Measurements from ENCODE around the gene NDRG3. TPM values are rescaled to one million over a fixed set of nuclear protein-coding genes. Genes with fewer than 3 reads are reported as not detected.

NDRG3 gene
- total RNA-seq, 1 experiment from 2014 or later: 23.6 TPM

- H3K9me3 Mint-ChIP-seq: no peaks in the 10 kb centered on the region
- Histone ChIP-seq H3K9me3 (ENCODE audit: control insufficient read depth, low read depth, low read length) (no peaks in the 10 kb centered on the region), H2BK12ac (ENCODE audit: insufficient read length, low read depth, low read length) (no peak overlapping the region), H3K4ac (ENCODE audit: low read depth, low read length) (no peak overlapping the region), H2BK120ac (ENCODE audit: low read depth, low read length, poor library complexity, severe bottlenecking) (no peak overlapping the region), H3K27ac (ENCODE audit: insufficient read length, low read depth, low read length) (no peak overlapping the region), H3T11ph (ENCODE audit: low read length) (no peak overlapping the region), H2AFZ (ENCODE audit: low read length) (no peak overlapping the region), H3K56ac (ENCODE audit: insufficient read length, low read depth, low read length) (no peak overlapping the region), H4K20me1 (ENCODE audit: control insufficient read depth, insufficient read depth, insufficient read length) (no peaks in the 10 kb centered on the region), H3K27me3 (ENCODE audit: insufficient read depth, low read length) (no peaks in the 10 kb centered on the region), H3K9ac (ENCODE audit: extremely low read depth, insufficient read length, low read length) (no peak overlapping the region), H4K91ac (ENCODE audit: insufficient read length, low read depth, low read length) (no peak overlapping the region), H3K4me2 (ENCODE audit: insufficient read depth, insufficient read length, low read length) (no peak overlapping the region), H3K79me2 (ENCODE audit: insufficient read depth, low read length) (no peaks in the 10 kb centered on the region), H3K79me1 (ENCODE audit: insufficient read depth, low read depth, low read length, poor library complexity, severe bottlenecking) (no peaks in the 10 kb centered on the region), H3K14ac (ENCODE audit: insufficient read depth, low read length) (no peak overlapping the region), H3K4me1 (ENCODE audit: insufficient read depth, low read length) (peaks cover 8% of the 10 kb centered on the region; the same call in 1 of the 2 replicates), H2BK20ac (ENCODE audit: low read depth, low read length, poor library complexity, severe bottlenecking) (no peak overlapping the region), H2AK5ac (ENCODE audit: insufficient read length, low read length) (no peak overlapping the region), H3K23ac (ENCODE audit: insufficient read length, low read depth, low read length) (no peak overlapping the region), H4K5ac (ENCODE audit: insufficient read length, low read depth, low read length) (no peak overlapping the region), H2BK5ac (ENCODE audit: insufficient read length, low read length) (no peak overlapping the region), H4K8ac (replicated peaks; ENCODE audit: insufficient read length, low read depth, low read length) (no peak overlapping the region), H3K18ac (ENCODE audit: insufficient read length, low read depth, low read length) (no peak overlapping the region), H2BK15ac (ENCODE audit: low read depth, low read length) (no peak overlapping the region), H3K23me2 (ENCODE audit: insufficient read length, low read depth, low read length, poor library complexity, severe bottlenecking) (no peaks in the 10 kb centered on the region)
- H3K36me3 Mint-ChIP-seq (ENCODE audit: insufficient read depth in 1 of 3, low read depth in 3 of 3): no peaks in the 10 kb centered on the region
- no peaks in the 10 kb centered on the region; the same call in 1 of the 2 replicates for H3K27me3 Mint-ChIP-seq (ENCODE audit: low read depth)
- H3K4me3 Mint-ChIP-seq: no peak overlapping the region
- no CpG with 5 or more reads among the region's 7 CpGs for WGBS (ENCODE audit: extremely low coverage, insufficient read length, low lambda C conversion rate)
- H3K27ac Mint-ChIP-seq: no peak overlapping the region; a peak in 1 of 7 replicates
- no peak for TF ChIP-seq CTCF (conservative IDR thresholded peaks at IDR 0.05)
- DNase-seq: no peak
- H3K4me1 Mint-ChIP-seq: peaks cover 33% of the 10 kb centered on the region in 2 experiments
These were observed 100.5 kb downstream of the NDRG3 start for GRCh38 chr20:36645353-36645752.
